ENCODE data around the gene GPR87.

GPR87 gene

GRCh38 chr3:151281671-151282324, 34.8 kb downstream of the GPR87 start:
- no peak for DNase-seq

- DNase-seq, result no peak
Observed at GRCh38 chr3:151278230-151278629, 38.4 kb downstream of the GPR87 start, which contains the start of gene P2RY14. Gene P2RY14 (minus strand): TSS chr3:151278542. CDS start chr3:151214316, 64,226 bp downstream.

DNA sequence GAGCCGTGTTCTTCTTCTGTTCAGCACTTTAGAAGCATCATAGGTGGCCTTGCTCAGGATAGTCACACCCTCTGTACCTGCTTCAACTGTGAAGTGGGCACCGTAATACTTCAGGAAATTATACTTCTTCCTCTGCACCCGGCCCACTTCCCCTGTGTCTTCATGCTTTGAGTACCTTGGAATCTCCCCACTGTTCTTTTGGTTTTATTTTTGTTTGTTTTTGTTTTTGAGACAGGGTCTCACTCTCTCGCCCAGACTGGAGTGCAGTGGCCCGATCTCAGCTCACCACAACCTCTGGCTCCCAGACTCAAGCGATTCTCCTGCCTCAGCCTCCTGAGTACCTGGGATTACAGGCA, 40.0 kb downstream of the GPR87 start:
- no peak for DNase-seq

GRCh38 chr3:151276038-151276686, 40.5 kb downstream of the GPR87 start:
- no peak for DNase-seq

DNA sequence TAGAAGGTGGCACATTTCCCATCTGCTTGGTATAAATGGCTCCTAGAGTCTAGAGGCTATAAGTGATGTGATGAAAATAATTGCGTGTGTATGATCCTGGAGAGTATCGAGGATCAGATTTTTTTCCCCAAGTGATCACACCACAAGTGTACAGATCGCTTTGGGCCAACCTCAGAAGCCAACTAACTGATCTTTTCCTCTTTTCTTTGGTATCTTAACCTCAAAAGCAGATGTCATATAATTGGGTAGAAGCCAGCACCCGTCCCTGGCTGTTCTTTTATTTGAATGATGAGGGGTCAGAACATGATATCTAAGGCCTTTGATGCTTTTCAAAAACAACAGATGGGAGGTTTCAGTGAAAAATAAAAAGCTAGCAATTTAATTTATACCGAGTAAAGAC, 41.5 kb downstream of the GPR87 start:
- no peak for DNase-seq

GRCh38 chr3:151269631-151270030, 47.0 kb downstream of the GPR87 start:
- DNase-seq, result no peak

DNA sequence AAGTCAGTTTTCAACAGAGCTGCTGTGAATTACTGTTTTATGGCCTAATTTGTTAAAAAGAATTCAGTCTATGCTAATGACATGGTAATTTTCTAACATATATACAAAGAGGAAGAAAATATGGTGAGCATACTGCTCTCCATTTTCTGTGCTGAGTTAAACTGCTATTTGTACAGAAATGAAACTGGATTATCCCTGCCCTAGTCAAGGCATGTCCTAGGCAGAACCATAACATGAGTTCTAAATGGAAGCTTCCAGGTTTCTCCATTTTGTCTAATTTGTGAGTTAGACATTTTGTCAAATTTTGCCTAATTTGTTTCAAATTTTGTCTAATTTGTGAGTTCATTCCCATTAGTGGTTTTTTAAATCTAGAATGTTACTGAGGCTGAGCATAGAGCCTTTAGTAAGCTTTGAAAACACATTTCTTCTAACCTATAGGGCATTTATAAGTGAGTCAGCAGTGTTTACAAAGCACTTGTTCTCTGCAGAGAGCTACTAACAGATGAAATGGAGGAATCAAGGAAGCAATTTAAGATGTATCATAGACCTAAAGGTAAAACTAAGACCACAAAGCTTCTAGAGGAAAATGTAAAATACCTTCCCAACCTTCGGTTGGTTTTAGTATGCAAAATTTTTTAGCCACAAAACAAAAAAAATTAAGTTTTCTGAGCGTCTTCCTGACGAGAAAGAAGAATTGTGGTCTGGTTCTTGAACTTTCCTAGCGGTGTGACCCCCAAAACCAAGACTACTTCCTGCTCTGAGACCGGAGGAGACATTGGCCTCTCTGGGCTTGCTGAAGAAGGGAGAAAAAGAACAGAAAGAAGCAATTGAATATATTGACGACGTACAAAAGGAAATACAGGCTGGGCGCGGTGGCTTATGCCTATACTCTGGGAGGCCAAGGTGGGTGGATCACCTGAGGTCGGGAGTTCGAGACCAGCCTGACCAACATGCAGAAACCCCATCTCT, 48.1 kb downstream of the GPR87 start:
- DNase-seq, result no peak

- no peak for DNase-seq
Observed at GRCh38 chr3:151267066-151267465, 49.6 kb downstream of the GPR87 start.

DNA sequence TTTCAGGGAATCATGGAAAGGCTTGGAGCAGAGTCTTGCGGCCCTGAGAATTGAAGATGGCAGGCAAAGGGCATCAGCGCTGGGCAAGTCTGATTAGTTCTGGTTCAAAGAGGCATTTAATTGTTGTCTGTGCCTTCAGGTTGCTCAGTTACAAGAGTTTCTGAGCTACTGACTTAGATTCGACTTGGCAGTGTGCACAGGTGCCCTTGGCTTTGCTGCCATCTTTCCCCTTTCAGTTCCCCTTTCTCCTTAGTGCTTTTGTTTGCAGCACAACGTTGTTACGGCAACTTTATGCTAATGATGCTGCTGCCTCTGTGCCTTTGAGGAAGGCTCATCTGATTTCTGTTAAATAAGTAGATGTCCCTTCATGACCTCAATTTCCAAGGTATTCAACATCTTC, 50.8 kb downstream of the GPR87 start:
- DNase-seq, result no peak

GRCh38 chr3:151265166-151265565, 51.5 kb downstream of the GPR87 start:
- no peak for DNase-seq

DNA sequence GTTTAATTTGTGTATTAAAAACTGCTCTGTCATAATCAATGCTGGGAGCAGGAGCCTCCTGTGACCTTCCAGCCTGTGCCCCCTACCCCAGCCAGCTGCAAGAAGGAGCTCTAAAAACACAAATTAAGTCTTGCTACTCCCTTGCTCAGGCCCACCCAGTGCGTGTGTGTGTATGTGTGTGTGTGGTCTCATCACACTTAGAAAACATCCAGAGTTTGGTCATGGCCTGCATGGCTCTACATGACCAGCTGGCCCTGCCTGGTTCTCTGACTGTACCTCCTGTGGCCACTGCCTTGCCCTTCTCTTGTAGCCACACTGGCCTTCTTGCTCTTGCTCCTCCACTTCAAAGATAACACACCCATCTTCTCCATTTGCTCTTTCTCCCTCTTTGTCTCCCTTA, 52.0 kb downstream of the GPR87 start:
- no peak for DNase-seq

DNA sequence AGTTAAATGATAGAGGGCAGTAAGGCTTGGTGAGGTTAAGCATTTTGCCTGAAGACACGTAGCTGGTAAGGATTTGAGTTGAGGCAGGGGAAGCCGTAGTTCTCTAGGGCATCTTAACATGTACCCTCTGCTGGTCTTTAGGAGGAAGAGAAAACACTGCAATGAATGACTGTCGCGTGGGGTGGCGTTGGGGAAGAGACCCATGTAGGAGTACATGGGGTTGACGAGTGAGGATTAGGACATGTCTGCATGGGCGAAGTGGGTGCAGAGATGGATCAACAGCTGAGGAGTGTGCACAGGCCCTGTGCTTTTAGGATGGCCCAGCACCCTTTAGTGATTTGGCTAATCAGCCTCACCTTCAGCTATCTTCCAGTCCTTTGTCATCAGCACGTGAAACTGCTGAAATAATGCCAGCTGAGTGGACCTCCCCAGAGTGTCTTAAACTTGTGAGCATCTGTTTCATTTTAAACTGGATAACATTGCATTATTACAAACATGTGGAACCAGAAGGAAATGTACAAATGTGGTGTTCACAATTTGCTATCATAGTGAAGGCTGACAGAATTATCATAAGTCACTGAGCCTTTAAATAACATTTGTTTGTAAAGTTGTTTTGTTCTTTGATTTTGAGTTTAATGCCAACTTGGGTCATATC, 53.6 kb downstream of the GPR87 start:
- no peak for DNase-seq

DNA sequence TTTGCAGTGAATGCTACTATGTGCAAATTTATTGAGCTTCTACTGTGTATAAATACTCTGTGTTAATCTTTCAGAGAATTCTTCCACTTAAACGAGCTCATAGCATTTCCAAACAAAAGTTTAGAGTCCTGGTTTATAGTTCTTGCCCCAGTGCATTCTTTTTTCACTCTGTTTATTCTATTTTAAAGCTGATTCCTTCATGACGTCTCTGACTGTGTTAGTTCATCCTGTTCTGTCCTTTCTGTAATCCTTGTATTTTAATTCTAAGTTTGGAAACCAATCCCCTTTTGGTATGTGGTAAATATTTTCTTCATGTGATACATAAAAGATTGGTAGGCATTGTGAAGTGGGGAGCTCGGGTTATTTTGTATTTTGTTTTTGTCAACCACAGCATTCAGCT, 57.0 kb downstream of the GPR87 start:
- DNase-seq, result no peak

DNA sequence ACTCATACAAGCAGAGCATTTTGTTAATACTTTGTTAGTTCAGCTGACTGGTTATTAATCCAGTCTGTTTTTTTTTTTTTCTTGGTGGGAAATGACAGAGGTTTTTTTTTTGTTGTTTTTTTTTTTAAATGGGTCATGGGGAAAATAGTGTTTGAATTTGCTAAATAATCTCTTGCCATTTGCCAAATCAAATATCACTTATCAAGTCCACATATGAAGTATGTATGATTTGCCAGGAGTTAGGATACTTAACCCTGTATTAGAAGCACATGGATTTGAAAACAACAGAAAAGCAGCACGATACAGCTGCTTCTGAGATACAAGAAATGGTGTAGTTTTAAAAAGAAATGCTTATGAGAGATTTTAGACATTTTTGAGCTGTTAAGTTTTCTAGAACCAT, 59.9 kb downstream of the GPR87 start:
- DNase-seq, result no peak

DNA sequence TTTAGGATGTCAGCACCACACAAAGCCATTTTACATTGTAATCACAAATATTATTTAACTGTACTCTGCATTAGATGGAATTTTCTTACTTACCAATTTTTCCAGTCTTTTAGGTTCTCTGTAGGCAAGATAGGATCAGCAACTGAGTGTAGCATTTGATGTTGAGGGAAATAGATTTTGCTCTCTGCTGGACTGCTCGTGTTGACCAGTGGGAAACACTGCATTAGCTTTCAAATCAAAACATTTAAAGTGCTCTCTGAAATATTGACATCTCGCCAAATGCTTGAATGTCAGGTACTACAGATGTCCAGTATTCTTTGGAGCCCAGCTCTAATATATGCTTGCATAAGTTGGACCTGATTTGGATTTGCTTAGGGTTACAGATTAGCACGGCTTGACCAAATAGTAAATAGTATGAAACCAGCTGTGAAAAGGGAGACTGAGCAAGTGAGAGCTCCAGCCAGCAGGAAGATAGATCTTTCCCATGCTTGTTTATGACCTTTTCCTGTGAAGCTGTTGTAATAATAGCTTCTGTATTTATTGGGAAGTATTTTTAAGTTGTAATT, 67.8 kb downstream of the GPR87 start:
- DNase-seq, result no peak

Data from NCI-H2029 treated with DMSO at 0.1 percent for 48 hours (cell line).